ENCODE data around the gene MTHFR.

Gene MTHFR

GRCh38 chr1:11841245-11842153, 35.7 kb upstream of the MTHFR start:
- no peaks in the 10 kb centered on the region for H3K27me3 ChIP-seq
- TF ChIP-seq CTCF (IDR thresholded peaks at IDR 0.05) = no peak
- intact Hi-C loops (cut with DNase I; ENCODE audit: low total_unique reads) = loop anchor here (5.0 kb wide), 1 partner anchor 66 kb away; no protein-coding TSS in a partner anchor
- peak overlapping the region in 1 of 2 donors; percentile 57 for H3K27ac ChIP-seq
- H3K36me3 ChIP-seq = peaks cover 70 to 96% (median 76%) of the 10 kb centered on the region in 3 donors
- no peak overlapping the region for H3K4me3 ChIP-seq
- H3K9me3 ChIP-seq = no peaks in the 10 kb centered on the region
- H3K4me1 ChIP-seq = peaks cover 0 to 14% (median 11%) of the 10 kb centered on the region in 4 donors
- DNase-seq = no peak

- DNase-seq = peak; percentile 24 to 82
- Histone ChIP-seq H3K36me3 (peaks cover 80 to 99% (median 91%) of the 10 kb centered on the region in 3 donors), H3K4me3 (no peak overlapping the region), H3K27me3 (no peaks in the 10 kb centered on the region), H3K9me3 (no peaks in the 10 kb centered on the region), H3K27ac (peak overlapping the region in 1 of 2 donors; percentile 57), H3K4me1 (peaks cover 0 to 14% (median 11%) of the 10 kb centered on the region in 4 donors)
- TF ChIP-seq CTCF (IDR thresholded peaks at IDR 0.05) = no peak
- intact Hi-C loops (cut with DNase I; ENCODE audit: low total_unique reads) = loop anchor here (5.0 to 10.0 kb wide), 3 partner anchors 52 to 365 kb away; no protein-coding TSS in a partner anchor
Observed at GRCh38 chr1:11839727-11840705, 34.3 kb upstream of the MTHFR start.

GRCh38 chr1:11838349-11839272, 32.8 kb upstream of the MTHFR start:
- DNase-seq = peak; percentile 64 to 78
- Histone ChIP-seq H3K27me3 (no peaks in the 10 kb centered on the region), H3K4me3 (no peak overlapping the region), H3K36me3 (peaks cover 80 to 99% (median 94%) of the 10 kb centered on the region in 3 donors), H3K4me1 (peaks cover 0 to 14% (median 11%) of the 10 kb centered on the region in 4 donors), H3K9me3 (no peaks in the 10 kb centered on the region), H3K27ac (no peak overlapping the region)
- intact Hi-C loops (cut with DNase I; ENCODE audit: low total_unique reads) = loop anchor here (5.0 to 10.0 kb wide), 2 partner anchors 54 to 366 kb away; no protein-coding TSS in a partner anchor
- peak; percentile 94 to 100 for TF ChIP-seq CTCF (IDR thresholded peaks at IDR 0.05)

GRCh38 chr1:11837767-11838348, 32.1 kb upstream of the MTHFR start:
- Histone ChIP-seq H3K36me3 (peaks cover 86 to 99% (median 97%) of the 10 kb centered on the region in 3 donors), H3K27me3 (no peaks in the 10 kb centered on the region), H3K9me3 (no peaks in the 10 kb centered on the region), H3K4me1 (peaks cover 0 to 14% (median 11%) of the 10 kb centered on the region in 4 donors), H3K4me3 (no peak overlapping the region), H3K27ac (no peak overlapping the region)
- intact Hi-C loops (cut with DNase I; ENCODE audit: low total_unique reads) = loop anchor here (5.0 to 10.0 kb wide), 2 partner anchors 54 to 367 kb away; no protein-coding TSS in a partner anchor
- TF ChIP-seq CTCF (IDR thresholded peaks at IDR 0.05) = no peak
- no peak for DNase-seq

Measured in tibial artery (tissue), 4 donors.